Adrenal gland (tissue), 5 donors: ENCODE measurements around the gene MDH1.

Source experiments
- CTCF ChIP-seq, 6 experiments: fragments of 450-650 bp in 4 of 6; fragments of 200-600 bp in 2 of 6; sonication (generic) in 1 of 6; IDR thresholded peaks; 1 replicate in 5 of 6; 2 replicates in 1 of 6; pipeline versions ENCODE4 v1.5.1 to v1.8.0; 2016 to 2021; ENCODE audit warnings: antibody characterized with exemption in 6 of 6, mild to moderate bottlenecking in 2 of 6, moderate library complexity in 1 of 6
- POLR2A ChIP-seq, 2 donors: fragments of 450-650 bp; IDR thresholded peaks; one replicate each; pipeline ENCODE4 v1.6.1; 2017; ENCODE audit warnings: antibody characterized with exemption in 2 of 2, mild to moderate bottlenecking in 2 of 2, moderate library complexity in 1 of 2
- donor health status: DM: no; HTN: no; CAD: no.

DNA sequence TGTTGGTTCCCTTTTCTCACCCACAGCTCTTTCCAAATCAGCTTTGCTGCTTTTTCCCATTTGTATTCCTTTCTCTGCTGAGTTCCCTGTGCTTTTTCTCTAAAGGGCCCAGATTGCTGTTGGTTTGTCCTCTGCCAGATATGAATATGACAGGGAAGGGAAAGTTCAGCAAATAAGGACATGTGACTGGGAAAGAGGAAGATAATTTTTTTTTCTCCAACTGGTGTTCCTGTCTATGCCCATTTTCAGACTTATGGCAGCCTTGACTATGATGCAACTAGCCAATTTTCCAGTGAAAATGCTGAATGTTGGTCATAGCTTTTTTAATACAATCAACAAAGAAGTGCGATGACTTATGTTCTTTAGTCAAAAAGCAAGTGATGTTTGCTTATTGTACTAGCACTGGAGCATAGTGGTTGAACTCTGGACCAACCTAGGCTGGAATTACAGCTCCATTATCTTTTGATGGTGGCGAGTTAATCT, 7.7 kb downstream of the MDH1 start:
- TF ChIP-seq CTCF (IDR thresholded peaks at IDR 0.05) = no peak
- no peak for TF ChIP-seq POLR2A (IDR thresholded peaks at IDR 0.05)
